ENCODE results near the gene GNAZ. TPM values are rescaled to one million over a fixed set of nuclear protein-coding genes. Genes with fewer than 3 reads are reported as not detected.
A peak's percentile ranks its signal among the peaks of the same experiment; 100 is the strongest.

Gene GNAZ
- total and polyA plus RNA-seq, 11 donors: 1.1 to 13.9 (median 2.5) TPM

DNA sequence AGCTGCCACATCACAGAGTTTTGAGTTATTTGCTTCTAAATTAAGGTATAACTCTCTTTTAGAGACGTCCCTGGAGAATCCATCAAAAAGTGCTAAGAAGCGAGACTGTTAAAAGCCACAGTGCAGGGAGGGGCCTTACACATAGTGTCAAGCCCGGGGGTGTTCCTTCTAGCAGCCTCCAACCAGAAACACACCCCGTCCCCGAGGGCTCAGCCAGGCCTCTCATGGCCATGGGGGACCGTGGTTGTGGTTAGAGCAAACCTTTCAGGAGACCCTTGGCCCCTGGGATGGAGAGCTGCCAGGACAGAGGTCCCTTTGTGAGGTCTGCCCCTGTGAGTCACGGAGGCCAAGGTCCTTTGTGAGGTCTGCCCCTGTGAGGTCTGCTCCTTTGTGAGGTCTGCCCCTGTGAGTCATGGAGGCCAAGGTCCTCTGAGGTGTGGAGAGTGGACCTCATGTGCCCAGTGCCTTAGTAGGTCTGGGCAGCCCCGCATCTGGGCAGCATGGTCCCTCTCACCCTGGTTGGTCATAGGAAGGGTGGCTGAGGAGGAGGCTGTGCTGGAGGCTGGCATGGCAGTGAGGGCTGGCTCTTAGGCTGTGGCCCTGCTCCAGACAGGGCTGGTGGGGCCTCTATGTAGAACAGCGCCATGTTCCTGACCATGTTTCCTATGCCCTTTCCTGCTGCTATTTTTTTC, 5.4 kb downstream of the GNAZ start:
- intact Hi-C loops (cut with DNase I): no loop called here
- DNase-seq (peak in 1 of 5 donors; percentile 27), ATAC-seq (no peak)
- WGBS, 4 donors: 84 to 93% (median 87%) methylated on average over 6 to 9 of the region's 9 CpGs
- Histone ChIP-seq H3K27me3 (peaks cover 0 to 6% (median 0%) of the 10 kb centered on the region in 9 donors), H3K36me3 (no peaks in the 10 kb centered on the region), H3K27ac (no peak overlapping the region), H3K4me1 (peaks cover 0 to 9% (median 5%) of the 10 kb centered on the region in 12 donors), H3K9me3 (no peaks in the 10 kb centered on the region), H3K4me3 (no peak overlapping the region)
- TF ChIP-seq POLR2A (IDR thresholded peaks at IDR 0.05) (no peak), CTCF (IDR thresholded peaks at IDR 0.05) (no peak)

DNA sequence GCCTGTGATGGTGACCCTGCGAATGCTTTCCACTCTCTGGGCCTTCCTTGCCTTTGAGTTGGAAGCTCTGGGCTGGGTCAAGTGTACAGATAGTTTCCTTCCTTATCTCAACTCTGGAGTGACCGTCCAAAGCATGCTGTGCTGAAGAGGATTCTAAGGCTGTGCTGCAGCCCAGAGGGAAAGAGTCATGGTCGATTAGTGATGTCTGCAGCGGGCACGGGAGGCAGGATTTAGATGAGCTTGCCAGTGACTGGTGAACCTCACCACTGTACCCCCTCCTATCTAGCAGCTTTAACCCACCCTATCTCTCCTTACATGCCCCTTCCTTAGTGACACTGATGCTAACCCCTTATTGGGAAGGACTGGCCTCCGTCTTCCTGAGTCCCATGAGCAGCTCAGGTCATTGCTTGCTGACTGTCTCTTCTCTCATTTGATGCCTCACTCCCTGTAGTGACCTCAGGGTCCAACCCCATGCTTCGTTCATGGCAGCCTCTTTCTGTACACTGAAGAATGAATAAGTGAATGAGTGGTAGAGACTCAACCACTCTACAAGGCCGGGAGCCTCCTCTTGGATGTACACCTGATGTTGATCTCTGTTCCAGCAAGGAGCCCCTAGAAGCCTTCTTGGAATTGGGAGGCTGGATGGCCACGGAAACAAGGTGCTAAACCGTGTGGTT, 6.7 kb downstream of the GNAZ start:
- no peaks in the 10 kb centered on the region for H3K9me3 ChIP-seq
- H3K36me3 ChIP-seq: no peaks in the 10 kb centered on the region
- no peak for ATAC-seq
- no peak overlapping the region for H3K27ac ChIP-seq
- 92 to 97% (median 96%) methylated on average over 10 of the region's 10 CpGs for WGBS, 4 donors
- TF ChIP-seq POLR2A (IDR thresholded peaks at IDR 0.05): no peak
- TF ChIP-seq CTCF (IDR thresholded peaks at IDR 0.05): no peak
- no peak for DNase-seq
- intact Hi-C loops (cut with DNase I): no loop called here
- peaks cover 0 to 4% (median 0%) of the 10 kb centered on the region in 9 donors for H3K27me3 ChIP-seq
- H3K4me1 ChIP-seq: peaks cover 0 to 5% (median 0%) of the 10 kb centered on the region in 12 donors
- H3K4me3 ChIP-seq: no peak overlapping the region

- 60 to 81% (median 78%) methylated on average over 11 of the region's 11 CpGs for WGBS, 4 donors
- Histone ChIP-seq H3K4me3 (no peak overlapping the region), H3K4me1 (peaks cover 0 to 5% (median 0%) of the 10 kb centered on the region in 12 donors), H3K36me3 (no peaks in the 10 kb centered on the region), H3K27ac (no peak overlapping the region), H3K9me3 (no peaks in the 10 kb centered on the region), H3K27me3 (peaks cover 0 to 2% (median 0%) of the 10 kb centered on the region in 9 donors)
- DNase-seq (no peak), ATAC-seq (peak in 1 of 4 donors; percentile 57)
- intact Hi-C loops (cut with DNase I): no loop called here
- TF ChIP-seq CTCF (IDR thresholded peaks at IDR 0.05): no peak
- no peak for TF ChIP-seq POLR2A (IDR thresholded peaks at IDR 0.05)
Measured at GRCh38 chr22:23077627-23078461, 7.5 kb downstream of the GNAZ start.

DNA sequence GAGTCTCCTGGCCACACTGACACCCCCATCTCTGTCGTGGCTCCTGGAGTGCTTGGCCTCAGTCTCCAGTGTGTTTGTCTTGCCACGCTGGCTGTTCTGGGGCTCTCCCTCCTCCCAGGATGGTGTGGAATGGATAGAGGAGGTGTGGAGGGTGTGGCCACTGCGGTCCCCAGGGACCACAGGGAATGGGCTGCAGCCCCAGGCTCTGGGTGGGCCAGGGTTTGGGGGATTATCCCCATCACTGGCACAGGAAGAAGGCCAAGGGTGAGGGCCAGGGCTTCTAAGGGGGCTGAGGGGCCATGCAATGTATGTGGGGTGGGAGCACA, 8.1 kb downstream of the GNAZ start:
- 79 to 85% (median 82%) methylated on average over 3 of the region's 3 CpGs for WGBS, 4 donors

More for the DNA sequence above, 8.1 kb downstream of the GNAZ start:
- DNase-seq (no peak), ATAC-seq (no peak)
- intact Hi-C loops (cut with DNase I): no loop called here
- no peak for TF ChIP-seq POLR2A (IDR thresholded peaks at IDR 0.05)
- no peak for TF ChIP-seq CTCF (IDR thresholded peaks at IDR 0.05)
- H3K4me1 ChIP-seq: peaks cover 0 to 5% (median 0%) of the 10 kb centered on the region in 12 donors
- no peaks in the 10 kb centered on the region for H3K27me3 ChIP-seq
- no peaks in the 10 kb centered on the region for H3K9me3 ChIP-seq
- H3K4me3 ChIP-seq: no peak overlapping the region
- H3K27ac ChIP-seq: no peak overlapping the region
- no peaks in the 10 kb centered on the region for H3K36me3 ChIP-seq
